HT-29 (cell line): ENCODE measurements around the gene TAS2R8. TPM values are rescaled to one million over a fixed set of nuclear protein-coding genes. Genes with fewer than 3 reads are reported as not detected.
"Not testable (repeated sequence)": the region's sequence is repeated elsewhere in the genome, so short reads cannot be mapped to it uniquely, and the experiment has no call there.

Experiments used
- DNase-seq: peaks from one replicate; pipeline ENCODE4 v3.0.0-alpha.2; 2015; ENCODE audit warnings: low spot score
- total RNA-seq: library from RNA; depleted of rRNA; stranded (reverse); fragments of >200 nt; shearing (Covaris generic); gene quantifications from 2 replicates; pipeline ENCODE4 v1.2.3, GENCODE V29; 2014; rRNA removed

The TAS2R8 gene
- total RNA-seq = not detected in 2 replicates

GRCh38 chr12:10807186-10807585 lies at the start of gene TAS2R8:
TSS of gene TAS2R8 (minus strand) at chr12:10807286. CDS start at chr12:10806980, 306 bp downstream.
- no peak for DNase-seq

- no peak for DNase-seq
These were observed 48.7 kb upstream of the TAS2R8 start for GRCh38 chr12:10855807-10856206.

GRCh38 chr12:10853776-10854175 lies 46.7 kb upstream of the TAS2R8 start:
- DNase-seq = no peak

GRCh38 chr12:10851243-10851858 lies 44.3 kb upstream of the TAS2R8 start:
- no peak for DNase-seq

GRCh38 chr12:10849425-10849878 lies 42.4 kb upstream of the TAS2R8 start, which contains the start of gene PRR4:
TSS of gene PRR4 (minus strand) at chr12:10849475. CDS start at chr12:10849437, 38 bp downstream.
- no peak for DNase-seq

GRCh38 chr12:10847744-10848143 lies 40.7 kb upstream of the TAS2R8 start:
- no peak for DNase-seq

- DNase-seq = no peak
These were observed 35.8 kb upstream of the TAS2R8 start for GRCh38 chr12:10842862-10843261.

GRCh38 chr12:10838461-10838860 lies 31.4 kb upstream of the TAS2R8 start:
- no peak for DNase-seq

GRCh38 chr12:10829994-10830393 lies 22.9 kb upstream of the TAS2R8 start:
- no peak for DNase-seq

- DNase-seq = no peak
These were observed 19.2 kb upstream of the TAS2R8 start, which contains the start of gene TAS2R10 for GRCh38 chr12:10826258-10826657. TSS of gene TAS2R10 (minus strand) at chr12:10826358. CDS start at chr12:10826269, 89 bp downstream.

- no peak for DNase-seq
These were observed 17.9 kb upstream of the TAS2R8 start for GRCh38 chr12:10824957-10825356.

- DNase-seq = no peak
These were observed 4.9 kb upstream of the TAS2R8 start for GRCh38 chr12:10811883-10812536.

- no peak for DNase-seq
These were observed 3.0 kb upstream of the TAS2R8 start, which contains the start of gene TAS2R9 for GRCh38 chr12:10810068-10810467. TSS of gene TAS2R9 (minus strand) at chr12:10810168. CDS start at chr12:10810075, 93 bp downstream.

GRCh38 chr12:10802587-10802986 lies 4.5 kb downstream of the TAS2R8 start, which contains the start of gene TAS2R7:
TSS of gene TAS2R7 (minus strand) at chr12:10802627. CDS start at chr12:10802570, 57 bp downstream.
- no peak for DNase-seq

- no peak for DNase-seq
These were observed 5.3 kb downstream of the TAS2R8 start for GRCh38 chr12:10801741-10802140.

GRCh38 chr12:10794222-10794621 lies 12.9 kb downstream of the TAS2R8 start:
- DNase-seq = no peak

- DNase-seq = not testable (repeated sequence)
These were observed 15.3 kb downstream of the TAS2R8 start for GRCh38 chr12:10791769-10792168.

- DNase-seq = no peak
These were observed 23.8 kb downstream of the TAS2R8 start for GRCh38 chr12:10783252-10783651.

GRCh38 chr12:10779103-10779502 lies 28.0 kb downstream of the TAS2R8 start:
- DNase-seq = no peak

- DNase-seq = peak; percentile 63
These were observed 35.9 kb downstream of the TAS2R8 start for GRCh38 chr12:10771132-10771733.

- no peak for DNase-seq
These were observed 47.4 kb downstream of the TAS2R8 start for GRCh38 chr12:10759657-10760056.

GRCh38 chr12:10756194-10756593 lies 50.9 kb downstream of the TAS2R8 start:
- no peak for DNase-seq
